HEK293T (cell line): Measurements from ENCODE around the gene TMPRSS9.
"Not testable (repeated sequence)": the region's sequence is repeated elsewhere in the genome, so short reads cannot be mapped to it uniquely, and the experiment has no call there.

Source experiments
- CTCF ChIA-PET: fragments of 350-600 bp; formaldehyde crosslinking; extraction: SDS; loops from one replicate; lab custom pipeline; 2021; ENCODE audit warnings: antibody characterized with exemption, inconsistent platforms; lab: Yijun Ruan, JAX
- POLR2A ChIA-PET: fragments of 350-600 bp; formaldehyde crosslinking; extraction: SDS; loops from one replicate; lab custom pipeline; 2020; ENCODE audit warnings: antibody characterized with exemption, inconsistent platforms; lab: Yijun Ruan, JAX
- DNase-seq: peaks from one replicate; pipeline ENCODE4 v3.0.0; 2012; ENCODE audit warnings: mixed read lengths; ENCODE audit errors: extremely low spot score
- ARNT ChIP-seq: fragments of 450-650 bp; IDR thresholded peaks from 2 replicates; pipeline ENCODE4 v1.6.1; 2017; ENCODE audit warnings: mild to moderate bottlenecking
- BHLHE40 ChIP-seq: fragments of 450-650 bp; IDR thresholded peaks from 2 replicates; pipeline ENCODE4 v1.6.1; 2016; ENCODE audit warnings: mild to moderate bottlenecking, moderate library complexity, borderline replicate concordance
- CTBP1 ChIP-seq: fragments of 450-650 bp; IDR thresholded peaks from 2 replicates; pipeline ENCODE4 v1.6.1; 2016; ENCODE audit warnings: borderline replicate concordance
- ELF4 ChIP-seq: fragments of 450-650 bp; IDR thresholded peaks from 2 replicates; pipeline ENCODE4 v1.6.1; 2017; ENCODE audit warnings: antibody characterized with exemption
- FOXM1 ChIP-seq: fragments of 450-650 bp; IDR thresholded peaks from 2 replicates; pipeline ENCODE4 v1.6.1; 2017; ENCODE audit warnings: mild to moderate bottlenecking, borderline replicate concordance
- HDGF ChIP-seq: fragments of 450-650 bp; IDR thresholded peaks from 2 replicates; pipeline ENCODE4 v1.6.1; 2017; ENCODE audit warnings: antibody characterized with exemption, borderline replicate concordance
- L3MBTL2 ChIP-seq: fragments of 450-650 bp; conservative IDR thresholded peaks from 2 replicates; pipeline ENCODE4 v1.6.1; 2016; ENCODE audit warnings: mild to moderate bottlenecking
- LEF1 ChIP-seq: fragments of 450-650 bp; IDR thresholded peaks from 2 replicates; pipeline ENCODE4 v1.6.1; 2017; ENCODE audit warnings: mild to moderate bottlenecking, borderline replicate concordance
- NFRKB ChIP-seq: fragments of 450-650 bp; IDR thresholded peaks from 2 replicates; pipeline ENCODE4 v1.6.1; 2016; ENCODE audit warnings: mild to moderate bottlenecking, moderate library complexity
- PKNOX1 ChIP-seq: fragments of 450-650 bp; IDR thresholded peaks from 2 replicates; pipeline ENCODE4 v1.6.1; 2016
- SP1 ChIP-seq: fragments of 450-650 bp; IDR thresholded peaks from 2 replicates; pipeline ENCODE4 v1.6.1; 2017
- SUZ12 ChIP-seq: fragments of 450-650 bp; IDR thresholded peaks from 2 replicates; pipeline ENCODE4 v1.6.1; 2016; ENCODE audit warnings: mild to moderate bottlenecking
- TARDBP ChIP-seq: fragments of 450-650 bp; IDR thresholded peaks from 2 replicates; pipeline ENCODE4 v1.6.1; 2016
- ZNF384 ChIP-seq: fragments of 450-650 bp; IDR thresholded peaks from 2 replicates; pipeline ENCODE4 v1.6.1; 2016

TMPRSS9 gene

GRCh38 chr19:2469102-2469914, 109.2 kb downstream of the TMPRSS9 start:
- no peak for DNase-seq
- POLR2A ChIA-PET, result interaction anchor here (2.9 kb wide), 1 partner anchor 12 kb away, joined by 12 read pairs; the partner anchor contains the start of gene LMNB2

DNA sequence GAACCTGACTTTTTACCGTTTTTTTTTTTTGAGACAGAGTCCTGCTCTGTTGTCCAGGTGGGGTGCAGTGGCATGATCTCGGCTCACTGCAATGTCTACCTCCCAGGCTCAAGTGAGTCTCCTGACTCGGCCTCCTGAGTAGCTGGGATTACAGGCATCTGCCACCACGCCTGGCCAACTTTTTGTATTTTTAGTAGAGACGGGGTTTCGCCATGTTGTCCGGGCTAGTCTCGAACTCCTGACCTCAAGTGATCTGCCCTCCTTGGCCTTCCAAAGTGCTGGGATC, 109.8 kb downstream of the TMPRSS9 start:
- POLR2A ChIA-PET, result interaction anchor here (2.9 kb wide), 1 partner anchor 13 kb away, joined by 12 read pairs; the partner anchor contains the start of gene LMNB2
- DNase-seq, result not testable (repeated sequence)
- CTCF ChIA-PET, result interaction anchor here (0.6 to 1.0 kb wide), 3 partner anchors 8 to 144 kb away, joined by 3 to 4 read pairs (median 4); no protein-coding TSS in a partner anchor

More at GRCh38 chr19:2469102-2469914, 109.2 kb downstream of the TMPRSS9 start:
- CTCF ChIA-PET, result interaction anchor here (0.7 to 1.0 kb wide), 3 partner anchors 8 to 166 kb away, joined by 3 to 5 read pairs (median 4); no protein-coding TSS in a partner anchor
- no peak for TF ChIP-seq BHLHE40
- no peak for TF ChIP-seq L3MBTL2
- TF ChIP-seq SUZ12, result no peak
- TF ChIP-seq PKNOX1, result peak; percentile 78
- no peak for TF ChIP-seq TARDBP
- TF ChIP-seq NFRKB, result no peak
- no peak for TF ChIP-seq FOXM1
- no peak for TF ChIP-seq ZNF384

- TF ChIP-seq FOXM1, result no peak
- no peak; the same call in 1 of the 2 replicates for TF ChIP-seq CTBP1
- TF ChIP-seq PKNOX1, result no peak
- no peak for TF ChIP-seq NFRKB
- no peak for TF ChIP-seq SUZ12
- no peak for TF ChIP-seq ZNF384
- TF ChIP-seq BHLHE40, result no peak
- peak; percentile 50; the same call in 1 of the 2 replicates for TF ChIP-seq TARDBP
- TF ChIP-seq ELF4, result no peak
- TF ChIP-seq ARNT, result no peak
- TF ChIP-seq HDGF, result no peak
- TF ChIP-seq L3MBTL2, result no peak
- no peak for TF ChIP-seq SP1
- peak; percentile 32; the same call in 1 of the 2 replicates for TF ChIP-seq LEF1
- ChIA-PET POLR2A (interaction anchor here (0.8 to 6.2 kb wide), 4 partner anchors 11 to 137 kb away, joined by 3 to 151 read pairs (median 36); no protein-coding TSS in a partner anchor), CTCF (interaction anchor here (0.5 to 1.9 kb wide), 7 partner anchors 45 to 162 kb away, joined by 3 to 7 read pairs (median 5); no protein-coding TSS in a partner anchor)
- peak; percentile 86 for DNase-seq
These were observed 114.4 kb downstream of the TMPRSS9 start for GRCh38 chr19:2474232-2475017.

- no peak for TF ChIP-seq HDGF
- TF ChIP-seq L3MBTL2, result peak; percentile 67; the same call in 1 of the 2 replicates
- peak; percentile 89 for TF ChIP-seq PKNOX1
- ChIA-PET POLR2A (interaction anchor here (0.6 to 6.2 kb wide), 55 partner anchors 9 to 600 kb away, joined by 3 to 151 read pairs (median 9); partner anchors contain the start of genes LMNB2, LSM7, SPPL2B and THOP1), CTCF (interaction anchor here (0.6 to 3.1 kb wide), 5 partner anchors 97 to 136 kb away, joined by 3 to 15 read pairs (median 5); no protein-coding TSS in a partner anchor)
- peak; percentile 43 for DNase-seq
These were observed 115.1 kb downstream of the TMPRSS9 start for GRCh38 chr19:2475018-2475701.
